HG02885 (cell line): Measurements from ENCODE around the gene SYNGR1.

Source experiments
- ATAC-seq: cut with Tn5 transposase; IDR thresholded peaks from one replicate; pipeline ENCODE4 v1.9.1; 2021; ENCODE audit warnings: mild to moderate bottlenecking; ENCODE audit not compliant: unreplicated experiment, poor library complexity

Gene SYNGR1

GRCh38 chr22:39423976-39424375 lies 74.2 kb downstream of the SYNGR1 start:
- ATAC-seq, result no peak

- ATAC-seq, result no peak
These were observed 76.7 kb downstream of the SYNGR1 start for GRCh38 chr22:39426380-39427043.

- no peak for ATAC-seq
These were observed 78.2 kb downstream of the SYNGR1 start for GRCh38 chr22:39427751-39428596.

GRCh38 chr22:39428597-39429071 lies 78.8 kb downstream of the SYNGR1 start:
- no peak for ATAC-seq

- no peak for ATAC-seq
These were observed 79.4 kb downstream of the SYNGR1 start for GRCh38 chr22:39429186-39429585.

- no peak for ATAC-seq
These were observed 80.3 kb downstream of the SYNGR1 start for GRCh38 chr22:39429916-39430575.

- ATAC-seq, result no peak
These were observed 80.9 kb downstream of the SYNGR1 start for GRCh38 chr22:39430576-39431150.

- no peak for ATAC-seq
These were observed 81.5 kb downstream of the SYNGR1 start for GRCh38 chr22:39431216-39431801.

- no peak for ATAC-seq
These were observed 82.0 kb downstream of the SYNGR1 start for GRCh38 chr22:39431821-39432251.

GRCh38 chr22:39432361-39432811 lies 82.6 kb downstream of the SYNGR1 start:
- ATAC-seq, result no peak

- no peak for ATAC-seq
These were observed 83.9 kb downstream of the SYNGR1 start for GRCh38 chr22:39433476-39434242.

GRCh38 chr22:39434243-39434653 lies 84.5 kb downstream of the SYNGR1 start:
- no peak for ATAC-seq

GRCh38 chr22:39434721-39435120 lies 84.9 kb downstream of the SYNGR1 start:
- no peak for ATAC-seq
